Measurements from ENCODE around the gene PPFIBP1. TPM values are rescaled to one million over a fixed set of nuclear protein-coding genes. Genes with fewer than 3 reads are reported as not detected.

Gene PPFIBP1
- total and polyA plus RNA-seq, 9 of the 15 experiments (the other 6 are each of a cell fraction or from before 2014, with no cell fraction given) = 0.46 to 3.5 (median 1.8) TPM

DNA sequence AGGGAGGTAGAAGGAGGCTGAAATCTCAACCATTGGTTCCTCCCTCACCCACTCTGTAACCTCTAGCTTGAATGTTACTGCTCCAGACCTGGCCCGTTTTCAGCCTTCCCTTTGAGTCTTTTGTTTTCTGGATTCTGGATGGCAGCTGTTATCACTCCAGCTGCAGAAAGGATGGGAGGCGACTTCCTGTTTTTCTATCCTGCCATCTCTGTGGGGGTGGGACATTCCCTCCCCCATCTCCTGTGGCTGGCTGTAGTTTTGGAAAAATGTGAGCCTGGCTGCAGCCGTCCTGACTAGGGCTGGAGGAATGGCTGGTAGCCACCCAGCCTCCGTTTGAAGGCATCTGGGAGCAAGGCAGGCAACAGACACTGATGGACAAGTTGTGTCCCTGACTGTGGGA is 2.9 kb upstream of the PPFIBP1 start (continued):
- TF ChIP-seq SMARCE1 (IDR thresholded peaks at IDR 0.05) (peak; percentile 78), CTBP1 (IDR thresholded peaks at IDR 0.05; ENCODE audit: borderline replicate concordance) (peak; percentile 94), GABPA (tag; conservative IDR thresholded peaks at IDR 0.05; ENCODE audit: low read depth) (no peak; the same call in 1 of the 2 replicates), RCOR1 (IDR thresholded peaks at IDR 0.05; ENCODE audit: borderline replicate concordance in 1 of 2, low read depth in 2 of 2, low read length in 2 of 2) (peak in 1 of 2 experiments; percentile 81; a peak in 1 of 4 replicates), XRCC4 (IDR thresholded peaks at IDR 0.05; ENCODE audit: extremely low read depth, insufficient read depth, insufficient read length) (no peak), NR4A1 (CRISPR knock-in tag; IDR thresholded peaks at IDR 0.05) (no peak), NR4A1 (tag; IDR thresholded peaks at IDR 0.05) (no peak), ETV1 (tag; conservative IDR thresholded peaks at IDR 0.05; ENCODE audit: low read depth) (peak; percentile 33; the same call in 1 of the 2 replicates), SPI1 (IDR thresholded peaks at IDR 0.05; ENCODE audit: borderline replicate concordance, low read depth, low read length) (peak; percentile 93)
- TF ChIP-seq, protein P1, sequence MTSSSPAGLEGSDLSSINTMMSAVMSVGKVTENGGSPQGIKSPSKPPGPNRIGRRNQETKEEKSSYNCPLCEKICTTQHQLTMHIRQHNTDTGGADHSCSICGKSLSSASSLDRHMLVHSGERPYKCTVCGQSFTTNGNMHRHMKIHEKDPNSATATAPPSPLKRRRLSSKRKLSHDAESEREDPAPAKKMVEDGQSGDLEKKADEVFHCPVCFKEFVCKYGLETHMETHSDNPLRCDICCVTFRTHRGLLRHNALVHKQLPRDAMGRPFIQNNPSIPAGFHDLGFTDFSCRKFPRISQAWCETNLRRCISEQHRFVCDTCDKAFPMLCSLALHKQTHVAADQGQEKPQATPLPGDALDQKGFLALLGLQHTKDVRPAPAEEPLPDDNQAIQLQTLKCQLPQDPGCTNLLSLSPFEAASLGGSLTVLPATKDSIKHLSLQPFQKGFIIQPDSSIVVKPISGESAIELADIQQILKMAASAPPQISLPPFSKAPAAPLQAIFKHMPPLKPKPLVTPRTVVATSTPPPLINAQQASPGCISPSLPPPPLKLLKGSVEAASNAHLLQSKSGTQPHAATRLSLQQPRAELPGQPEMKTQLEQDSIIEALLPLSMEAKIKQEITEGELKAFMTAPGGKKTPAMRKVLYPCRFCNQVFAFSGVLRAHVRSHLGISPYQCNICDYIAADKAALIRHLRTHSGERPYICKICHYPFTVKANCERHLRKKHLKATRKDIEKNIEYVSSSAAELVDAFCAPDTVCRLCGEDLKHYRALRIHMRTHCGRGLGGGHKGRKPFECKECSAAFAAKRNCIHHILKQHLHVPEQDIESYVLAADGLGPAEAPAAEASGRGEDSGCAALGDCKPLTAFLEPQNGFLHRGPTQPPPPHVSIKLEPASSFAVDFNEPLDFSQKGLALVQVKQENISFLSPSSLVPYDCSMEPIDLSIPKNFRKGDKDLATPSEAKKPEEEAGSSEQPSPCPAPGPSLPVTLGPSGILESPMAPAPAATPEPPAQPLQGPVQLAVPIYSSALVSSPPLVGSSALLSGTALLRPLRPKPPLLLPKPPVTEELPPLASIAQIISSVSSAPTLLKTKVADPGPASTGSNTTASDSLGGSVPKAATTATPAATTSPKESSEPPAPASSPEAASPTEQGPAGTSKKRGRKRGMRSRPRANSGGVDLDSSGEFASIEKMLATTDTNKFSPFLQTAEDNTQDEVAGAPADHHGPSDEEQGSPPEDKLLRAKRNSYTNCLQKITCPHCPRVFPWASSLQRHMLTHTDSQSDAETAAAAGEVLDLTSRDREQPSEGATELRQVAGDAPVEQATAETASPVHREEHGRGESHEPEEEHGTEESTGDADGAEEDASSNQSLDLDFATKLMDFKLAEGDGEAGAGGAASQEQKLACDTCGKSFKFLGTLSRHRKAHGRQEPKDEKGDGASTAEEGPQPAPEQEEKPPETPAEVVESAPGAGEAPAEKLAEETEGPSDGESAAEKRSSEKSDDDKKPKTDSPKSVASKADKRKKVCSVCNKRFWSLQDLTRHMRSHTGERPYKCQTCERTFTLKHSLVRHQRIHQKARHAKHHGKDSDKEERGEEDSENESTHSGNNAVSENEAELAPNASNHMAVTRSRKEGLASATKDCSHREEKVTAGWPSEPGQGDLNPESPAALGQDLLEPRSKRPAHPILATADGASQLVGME (CRISPR knock-in tag; IDR thresholded peaks at IDR 0.05) = peak; percentile 45; the same call in 1 of the 2 replicates
- TF ChIP-seq, protein P2, sequence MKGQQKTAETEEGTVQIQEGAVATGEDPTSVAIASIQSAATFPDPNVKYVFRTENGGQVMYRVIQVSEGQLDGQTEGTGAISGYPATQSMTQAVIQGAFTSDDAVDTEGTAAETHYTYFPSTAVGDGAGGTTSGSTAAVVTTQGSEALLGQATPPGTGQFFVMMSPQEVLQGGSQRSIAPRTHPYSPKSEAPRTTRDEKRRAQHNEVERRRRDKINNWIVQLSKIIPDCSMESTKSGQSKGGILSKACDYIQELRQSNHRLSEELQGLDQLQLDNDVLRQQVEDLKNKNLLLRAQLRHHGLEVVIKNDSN (CRISPR knock-in tag; IDR thresholded peaks at IDR 0.05) = no peak

Measured in K562 (cell line).